Measurements from ENCODE around the gene KNSTRN. TPM values are rescaled to one million over a fixed set of nuclear protein-coding genes. Genes with fewer than 3 reads are reported as not detected.
A peak's percentile ranks its signal among the peaks of the same experiment; 100 is the strongest.

Gene KNSTRN
- total and polyA plus RNA-seq, 7 donors = 5.0 to 18.9 (median 6.8) TPM

DNA sequence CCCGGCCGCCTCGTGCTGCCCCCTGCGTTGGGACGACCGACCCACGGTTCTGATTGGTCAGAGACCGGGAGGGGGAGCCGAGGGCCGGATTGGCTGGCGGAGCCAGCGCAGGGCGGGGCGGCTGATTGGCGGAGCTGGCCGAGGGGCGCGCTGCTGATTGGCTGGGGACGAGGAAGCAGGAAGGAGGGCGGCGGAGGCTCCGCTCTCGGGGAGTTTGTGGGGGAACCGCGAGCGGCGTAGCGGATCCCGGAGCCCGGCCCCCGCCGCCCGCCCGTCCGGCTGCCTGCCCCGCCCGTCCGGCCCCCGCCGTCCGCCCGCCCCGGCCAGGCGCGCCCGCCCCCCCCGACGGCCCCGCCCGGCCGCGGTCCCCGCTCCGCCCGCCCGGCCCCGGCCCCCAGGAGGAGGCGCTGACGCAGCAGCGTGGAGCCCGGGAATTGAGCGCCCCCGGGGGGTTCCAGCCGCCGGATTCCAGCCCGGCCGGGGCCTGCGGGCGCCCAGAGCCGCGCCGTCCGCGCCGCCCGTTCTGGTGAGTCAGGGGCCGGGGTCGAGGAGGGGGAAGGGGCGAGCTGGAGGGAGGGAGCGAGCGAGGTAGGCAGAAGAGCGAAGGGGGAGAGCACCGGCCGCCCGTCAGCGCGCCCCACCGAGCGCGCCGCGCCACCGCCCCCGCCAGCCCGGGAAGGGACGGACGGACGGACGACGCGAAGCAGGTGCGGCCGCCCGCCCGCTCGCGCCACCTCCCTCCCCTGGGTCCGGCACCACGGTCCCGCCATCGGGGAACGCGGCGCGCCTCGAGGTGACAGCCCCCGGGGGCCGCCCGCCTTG, 58.4 kb downstream of the KNSTRN start, which contains the start of gene BAHD1:
TSS of gene BAHD1 (plus strand) at position 211 of the 822 bp plus-strand sequence. CDS start 17,512 bp downstream, outside the sequence.
- intact Hi-C loops (cut with DNase I) = loop anchor here (2.0 to 5.0 kb wide), 2 partner anchors 30 to 126 kb away; partner anchors contain the start of genes CCDC32, CHST14 and RPUSD2
- H3K9me3 ChIP-seq = no peaks in the 10 kb centered on the region
- H3K36me3 ChIP-seq = no peaks in the 10 kb centered on the region
- DNase-seq = peak; percentile 98
- H3K27ac ChIP-seq = peak within 1 kb of the TSS; percentile 79 to 85 (median 82)
- peak within 1 kb of the TSS; percentile 89 to 98 (median 92) for H3K4me3 ChIP-seq
- H3K27me3 ChIP-seq = peaks cover 15 to 25% (median 19%) of the 10 kb centered on the region in 3 donors
- TF ChIP-seq EP300 (IDR thresholded peaks at IDR 0.05) (no peak), POLR2AphosphoS5 (IDR thresholded peaks at IDR 0.05) (peak; percentile 21 to 73 (median 64))
- WGBS, 2 donors = 0 to 1% methylated on average over 119 of the region's 119 CpGs
- peaks cover 0 to 65% (median 57%) of the 10 kb centered on the region in 4 donors for H3K4me1 ChIP-seq

GRCh38 chr15:40441565-40442531, 59.3 kb downstream of the KNSTRN start:
- intact Hi-C loops (cut with DNase I) = loop anchor here (2.0 to 5.0 kb wide), 3 partner anchors 29 to 125 kb away; partner anchors contain the start of genes CCDC32, CHST14 and RPUSD2
- DNase-seq = no peak

GRCh38 chr15:40443255-40443654, 60.7 kb downstream of the KNSTRN start:
- H3K27ac ChIP-seq = no peak overlapping the region
- DNase-seq = no peak
- TF ChIP-seq POLR2A (IDR thresholded peaks at IDR 0.05) (no peak), EP300 (IDR thresholded peaks at IDR 0.05) (no peak), POLR2AphosphoS5 (IDR thresholded peaks at IDR 0.05) (no peak)
- TF ChIP-seq, protein P1, sequence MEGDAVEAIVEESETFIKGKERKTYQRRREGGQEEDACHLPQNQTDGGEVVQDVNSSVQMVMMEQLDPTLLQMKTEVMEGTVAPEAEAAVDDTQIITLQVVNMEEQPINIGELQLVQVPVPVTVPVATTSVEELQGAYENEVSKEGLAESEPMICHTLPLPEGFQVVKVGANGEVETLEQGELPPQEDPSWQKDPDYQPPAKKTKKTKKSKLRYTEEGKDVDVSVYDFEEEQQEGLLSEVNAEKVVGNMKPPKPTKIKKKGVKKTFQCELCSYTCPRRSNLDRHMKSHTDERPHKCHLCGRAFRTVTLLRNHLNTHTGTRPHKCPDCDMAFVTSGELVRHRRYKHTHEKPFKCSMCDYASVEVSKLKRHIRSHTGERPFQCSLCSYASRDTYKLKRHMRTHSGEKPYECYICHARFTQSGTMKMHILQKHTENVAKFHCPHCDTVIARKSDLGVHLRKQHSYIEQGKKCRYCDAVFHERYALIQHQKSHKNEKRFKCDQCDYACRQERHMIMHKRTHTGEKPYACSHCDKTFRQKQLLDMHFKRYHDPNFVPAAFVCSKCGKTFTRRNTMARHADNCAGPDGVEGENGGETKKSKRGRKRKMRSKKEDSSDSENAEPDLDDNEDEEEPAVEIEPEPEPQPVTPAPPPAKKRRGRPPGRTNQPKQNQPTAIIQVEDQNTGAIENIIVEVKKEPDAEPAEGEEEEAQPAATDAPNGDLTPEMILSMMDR (IDR thresholded peaks at IDR 0.05) = no peak
- H3K27me3 ChIP-seq = peaks cover 0 to 2% (median 0%) of the 10 kb centered on the region in 3 donors
- peaks cover 0 to 56% (median 46%) of the 10 kb centered on the region in 4 donors for H3K4me1 ChIP-seq
- no peaks in the 10 kb centered on the region for H3K9me3 ChIP-seq
- H3K36me3 ChIP-seq = no peaks in the 10 kb centered on the region
- intact Hi-C loops (cut with DNase I) = loop anchor here (2.0 to 5.0 kb wide), 2 partner anchors 64 to 124 kb away; partner anchors contain the start of genes CCDC32 and RPUSD2
- no peak overlapping the region for H3K4me3 ChIP-seq
- 82 to 90% methylated on average over 4 of the region's 4 CpGs for WGBS, 2 donors

More at GRCh38 chr15:40441565-40442531, 59.3 kb downstream of the KNSTRN start:
- Histone ChIP-seq H3K4me3 (peak overlapping the region; percentile 89 to 98 (median 92)), H3K9me3 (no peaks in the 10 kb centered on the region), H3K36me3 (no peaks in the 10 kb centered on the region), H3K4me1 (peaks cover 0 to 59% (median 51%) of the 10 kb centered on the region in 4 donors), H3K27me3 (peaks cover 6 to 16% (median 10%) of the 10 kb centered on the region in 3 donors), H3K27ac (peak overlapping the region; percentile 79 to 85 (median 82))
- WGBS, 2 donors = 1% methylated on average over 119 of the region's 119 CpGs
- TF ChIP-seq, protein P1 (IDR thresholded peaks at IDR 0.05) = peak in 1 of 4 experiments; percentile 11
- TF ChIP-seq POLR2A (IDR thresholded peaks at IDR 0.05) = no peak

DNA sequence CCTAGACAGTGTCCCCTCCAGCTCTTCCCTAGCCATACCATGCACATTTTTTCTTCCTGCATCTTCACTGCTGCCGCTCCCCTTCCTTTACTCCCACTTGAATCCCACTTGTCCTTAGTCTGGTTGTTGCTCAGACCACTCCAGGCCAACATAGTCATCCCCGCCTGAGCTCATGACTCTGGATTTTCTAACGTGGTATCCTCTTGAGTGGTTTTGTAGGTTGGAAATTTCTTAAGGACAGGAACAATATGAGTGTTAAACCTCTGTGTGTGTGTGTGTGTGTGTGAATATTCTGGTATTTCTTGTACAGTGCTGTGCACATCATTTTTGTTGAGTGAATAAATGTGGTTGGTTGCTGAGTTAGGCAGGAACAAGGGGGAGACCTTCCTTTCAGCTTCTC, 61.3 kb downstream of the KNSTRN start:
- H3K4me3 ChIP-seq = no peak overlapping the region
- H3K36me3 ChIP-seq = no peaks in the 10 kb centered on the region
- no peaks in the 10 kb centered on the region for H3K9me3 ChIP-seq
- no peak for DNase-seq
- H3K4me1 ChIP-seq = peaks cover 0 to 57% (median 46%) of the 10 kb centered on the region in 4 donors
- no peaks in the 10 kb centered on the region for H3K27me3 ChIP-seq
- intact Hi-C loops (cut with DNase I) = loop anchor here (2.0 to 5.0 kb wide), 2 partner anchors 63 to 123 kb away; partner anchors contain the start of genes CCDC32 and RPUSD2
- 85 to 90% methylated on average over 3 of the region's 3 CpGs for WGBS, 2 donors
- no peak overlapping the region for H3K27ac ChIP-seq
- no peak for TF ChIP-seq POLR2A (IDR thresholded peaks at IDR 0.05)
- TF ChIP-seq POLR2AphosphoS5 (IDR thresholded peaks at IDR 0.05) = no peak
- TF ChIP-seq EP300 (IDR thresholded peaks at IDR 0.05) = no peak

Other genes with a start within 250 kb of the KNSTRN start
- 1 to 10 TPM in 2 of 4 donors, under 1 TPM in 2; 0.33 to 3.6 (median 1.2) TPM for gene BUB1B, start 221.7 kb upstream of the KNSTRN start, total RNA-seq
- 1 to 10 TPM in 2 of 3 donors, under 1 TPM in 1; 0.60 to 9.6 (median 1.8) TPM for gene BUB1B, start 221.7 kb upstream of the KNSTRN start, polyA plus RNA-seq
- 1 to 10 TPM in 3 of 4 donors, under 1 TPM in 1; 0.33 to 3.0 (median 1.2) TPM for gene PAK6, start 143.7 kb upstream of the KNSTRN start, total RNA-seq
- 1 to 10 TPM; 1.2 to 2.8 (median 1.6) TPM for gene PAK6, start 143.7 kb upstream of the KNSTRN start, polyA plus RNA-seq
- 1 to 10 TPM in 1 of 4 donors, not detected in 3; 1.6 TPM for gene ANKRD63, start 99.7 kb upstream of the KNSTRN start, total RNA-seq
- not detected for gene ANKRD63, start 99.7 kb upstream of the KNSTRN start, polyA plus RNA-seq
- 10 to 100 TPM in 2 of 4 donors, 1 to 10 TPM in 2; 5.4 to 12.5 (median 9.4) TPM for gene PLCB2, start 74.8 kb upstream of the KNSTRN start, total RNA-seq
- 10 to 100 TPM in 1 of 3 donors, 1 to 10 TPM in 2; 2.4 to 27.5 (median 2.8) TPM for gene PLCB2, start 74.8 kb upstream of the KNSTRN start, polyA plus RNA-seq
- gene INAFM2, start 59.0 kb upstream of the KNSTRN start, total RNA-seq = 10 to 100 TPM; 41.0 to 63.1 (median 51.8) TPM
- 10 to 100 TPM in 1 of 3 donors, 1 to 10 TPM in 2; 6.6 to 13.4 (median 9.0) TPM for gene INAFM2, start 59.0 kb upstream of the KNSTRN start, polyA plus RNA-seq
- 10 to 100 TPM; 43.9 to 97.2 (median 65.3) TPM for gene CCDC9B, start 41.8 kb upstream of the KNSTRN start, total RNA-seq
- 10 to 100 TPM in 1 of 3 donors, 1 to 10 TPM in 2; 5.1 to 33.4 (median 7.8) TPM for gene CCDC9B, start 41.8 kb upstream of the KNSTRN start, polyA plus RNA-seq
- gene PHGR1, start 31.7 kb upstream of the KNSTRN start, total RNA-seq = 1 to 10 TPM in 1 of 4 donors, not detected in 3; 8.2 TPM
- over 10,000 TPM; 12,817 to 35,077 (median 19,474) TPM for gene PHGR1, start 31.7 kb upstream of the KNSTRN start, polyA plus RNA-seq
- gene DISP2, start 24.5 kb upstream of the KNSTRN start, total RNA-seq = 1 to 10 TPM in 1 of 4 donors, under 1 TPM in 3; 0.16 to 1.1 (median 0.38) TPM
- 1 to 10 TPM; 1.8 to 3.0 (median 2.8) TPM for gene DISP2, start 24.5 kb upstream of the KNSTRN start, polyA plus RNA-seq
- 10 to 100 TPM; 33.2 to 59.9 (median 55.4) TPM for gene IVD, start 23.1 kb downstream of the KNSTRN start, total RNA-seq
- gene IVD, start 23.1 kb downstream of the KNSTRN start, polyA plus RNA-seq = 10 to 100 TPM; 28.8 to 56.0 (median 33.1) TPM
- gene BAHD1, start 58.2 kb downstream of the KNSTRN start, total RNA-seq = 10 to 100 TPM in 1 of 4 donors, 1 to 10 TPM in 3; 7.7 to 16.3 (median 9.3) TPM
- gene BAHD1, start 58.2 kb downstream of the KNSTRN start, polyA plus RNA-seq = 10 to 100 TPM in 2 of 3 donors, 1 to 10 TPM in 1; 9.6 to 20.2 (median 14.1) TPM
- gene CHST14, start 88.3 kb downstream of the KNSTRN start, total RNA-seq = 10 to 100 TPM in 1 of 4 donors, 1 to 10 TPM in 3; 6.4 to 10.2 (median 7.4) TPM
- gene CHST14, start 88.3 kb downstream of the KNSTRN start, polyA plus RNA-seq = 1 to 10 TPM; 1.2 to 6.2 (median 1.2) TPM
- 10 to 100 TPM; 21.4 to 55.3 (median 40.5) TPM for gene CCDC32, start 182.3 kb downstream of the KNSTRN start, total RNA-seq
- 10 to 100 TPM; 28.8 to 43.0 (median 31.0) TPM for gene CCDC32, start 182.3 kb downstream of the KNSTRN start, polyA plus RNA-seq
- gene RPUSD2, start 186.6 kb downstream of the KNSTRN start, total RNA-seq = 10 to 100 TPM in 2 of 4 donors, 1 to 10 TPM in 2; 8.3 to 13.3 (median 10.0) TPM
- gene RPUSD2, start 186.6 kb downstream of the KNSTRN start, polyA plus RNA-seq = 10 to 100 TPM in 1 of 3 donors, 1 to 10 TPM in 2; 4.6 to 10.8 (median 6.0) TPM
- gene KNL1, start 211.5 kb downstream of the KNSTRN start, total RNA-seq = under 1 TPM in 3 of 4 donors, not detected in 1; 0.36 to 0.83 (median 0.68) TPM
- gene KNL1, start 211.5 kb downstream of the KNSTRN start, polyA plus RNA-seq = 1 to 10 TPM in 1 of 3 donors, under 1 TPM in 2; under 0.01 to 5.9 (median 0.46) TPM